SK-MEL-5 (cell line): Measurements from ENCODE around the gene SAMD5. TPM values are rescaled to one million over a fixed set of nuclear protein-coding genes. Genes with fewer than 3 reads are reported as not detected.

ENCODE experiments used
- DNase-seq: peaks from one replicate; pipeline ENCODE4 v3.0.0-alpha.2; 2016; ENCODE audit warnings: low read depth, low spot score
- in situ Hi-C: cut with HindIII; loops from 2 replicates; pipeline ENCODE4 v1.10.0; 2016; ENCODE audit warnings: low sequenced_read_pairs, high pct_unique_total_duplicates, low pct_unique_long_range_greater_than_20kb
- total RNA-seq: library from RNA; depleted of rRNA; stranded (reverse); fragments of >200 nt; shearing (Covaris generic); gene quantifications from 2 replicates; pipeline ENCODE4 v1.2.3, GENCODE V29; 2014

SAMD5 gene
- total RNA-seq, 1 experiment from 2014 or later = 1.8 TPM

DNA sequence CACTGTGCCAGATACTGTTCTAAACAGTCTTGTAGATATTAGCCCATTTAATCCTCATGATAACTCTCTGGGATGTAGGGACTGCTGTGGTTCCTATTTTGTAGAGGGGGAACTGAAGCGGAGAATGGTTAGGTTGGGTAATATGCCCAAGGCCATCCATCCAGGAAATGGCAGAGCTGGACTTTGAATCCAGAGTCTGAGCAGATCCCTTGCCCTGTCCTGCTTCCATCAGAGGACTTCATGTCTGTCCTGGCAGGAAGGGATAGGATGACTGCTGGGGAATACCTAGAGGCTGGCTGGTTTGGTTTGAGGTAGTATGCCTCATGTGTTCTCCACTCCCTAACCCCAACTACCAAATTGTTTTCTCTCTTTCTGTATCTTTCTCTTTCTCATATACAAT, 44.6 kb downstream of the SAMD5 start:
- in situ Hi-C loops = no loop called here
- DNase-seq = no peak

DNA sequence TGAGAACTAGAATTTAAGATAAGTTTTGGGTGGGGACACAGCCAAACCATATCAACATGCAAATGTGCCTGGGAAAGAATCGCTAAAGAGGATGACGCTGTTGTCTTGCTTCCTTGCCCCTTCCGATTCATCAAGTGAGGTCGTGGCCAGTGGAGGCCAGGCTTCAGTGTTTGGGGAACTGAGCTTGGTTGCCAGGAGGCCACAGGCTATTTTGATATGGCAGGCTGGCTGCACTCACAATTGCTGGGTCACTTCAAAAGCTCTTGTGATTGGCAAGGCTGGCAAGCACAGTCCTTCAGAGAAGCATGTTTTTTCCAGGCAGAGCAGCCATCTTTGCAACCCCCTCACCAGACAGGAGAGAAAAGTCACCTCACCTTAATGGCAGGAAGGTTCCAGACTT, 45.8 kb downstream of the SAMD5 start:
- in situ Hi-C loops = no loop called here
- DNase-seq = no peak

DNA sequence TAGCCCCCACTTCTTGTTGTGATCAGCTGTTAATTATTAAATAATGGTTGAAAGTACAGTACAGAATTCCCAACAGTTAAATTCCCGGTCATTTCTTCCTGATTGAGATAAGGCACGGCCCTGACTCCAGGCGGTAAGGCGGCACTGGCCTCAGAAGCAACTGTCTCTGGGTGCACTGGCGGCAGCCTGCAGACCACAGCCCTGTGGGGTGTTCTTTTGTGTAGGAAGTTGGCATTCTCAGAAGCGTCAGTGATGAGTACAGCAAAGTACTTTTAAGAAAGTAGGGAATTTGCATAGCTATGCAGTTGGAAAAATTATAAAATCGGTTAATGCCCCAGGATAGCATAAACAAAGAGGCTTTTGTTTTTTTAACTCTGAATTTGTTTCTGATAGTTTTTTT, 50.5 kb downstream of the SAMD5 start:
- peak; percentile 50 for DNase-seq
- in situ Hi-C loops = no loop called here

DNA sequence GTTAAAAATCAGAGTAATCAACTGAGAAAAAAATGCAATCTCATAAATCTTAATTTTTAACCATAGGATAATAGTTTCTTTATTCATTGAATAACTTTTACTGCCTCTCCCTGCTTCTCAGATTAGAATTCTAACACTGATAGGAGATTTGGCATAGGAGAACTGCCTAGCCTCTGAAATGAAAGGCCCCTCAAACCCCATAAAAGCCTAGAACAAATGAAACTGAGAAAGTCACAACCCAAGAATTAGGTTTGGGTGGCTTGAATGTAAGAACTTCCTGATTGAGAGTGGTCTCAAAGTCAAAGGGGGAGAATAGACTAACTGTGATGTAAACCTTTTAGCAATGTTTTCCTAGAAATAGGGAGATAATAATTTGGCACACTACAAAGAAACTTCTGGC, 52.2 kb downstream of the SAMD5 start:
- no peak for DNase-seq
- in situ Hi-C loops = no loop called here

DNA sequence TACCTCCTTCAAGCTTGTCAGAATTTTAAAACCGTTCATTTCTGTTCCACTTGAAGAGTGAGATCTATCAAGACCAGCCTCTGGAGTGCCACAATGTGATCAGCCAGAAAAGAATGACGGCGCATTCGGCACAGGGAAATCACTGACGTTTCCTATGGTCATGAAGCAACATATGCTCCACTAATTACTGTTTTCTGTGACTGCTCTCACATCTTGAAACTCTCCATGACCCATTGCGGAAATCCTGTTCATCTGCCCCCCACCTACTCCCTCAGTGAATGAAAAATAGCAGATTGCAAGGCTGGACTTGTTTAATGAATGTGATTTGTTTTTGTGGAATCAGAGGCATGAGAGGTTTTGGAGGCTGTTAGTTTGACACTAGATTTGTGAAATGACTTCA, 53.2 kb downstream of the SAMD5 start:
- in situ Hi-C loops = no loop called here
- no peak for DNase-seq

DNA sequence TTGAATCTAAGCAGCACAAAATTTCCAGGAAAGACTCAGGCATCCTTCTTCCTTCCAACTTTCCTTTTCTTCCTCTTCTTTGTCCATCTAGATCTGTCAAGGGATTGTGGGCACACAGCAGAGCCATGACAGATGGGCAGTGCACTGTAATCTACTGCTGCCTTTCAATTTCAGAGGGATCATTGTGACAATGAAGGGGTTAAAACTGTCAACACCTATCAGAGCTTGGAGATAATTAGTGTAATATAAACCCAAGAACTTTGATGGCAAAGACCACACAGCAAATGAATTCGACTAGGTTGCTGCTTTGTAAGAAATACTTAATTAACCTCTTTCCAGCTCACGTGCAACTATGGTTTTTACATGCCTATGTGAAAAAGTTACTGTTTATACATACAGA, 55.0 kb downstream of the SAMD5 start:
- in situ Hi-C loops = no loop called here

DNA sequence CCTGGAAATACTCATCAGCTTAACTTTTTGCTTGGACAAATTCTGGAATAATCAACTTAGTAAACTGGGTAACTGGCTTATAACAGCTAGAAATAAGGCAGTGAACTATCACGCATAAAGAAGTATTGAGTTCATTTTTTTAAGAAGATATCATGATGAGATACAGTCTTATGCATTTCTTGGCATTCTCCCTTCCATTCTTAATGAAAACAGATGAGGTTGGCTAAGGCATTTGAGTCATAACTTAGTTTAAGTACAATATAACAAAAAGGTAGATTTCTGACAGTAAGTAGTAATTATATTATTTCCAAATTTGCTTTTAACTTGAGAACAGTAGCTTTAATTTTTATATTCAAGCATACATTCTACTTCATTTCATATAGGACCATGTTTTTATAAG, 56.1 kb downstream of the SAMD5 start:
- DNase-seq = no peak
- in situ Hi-C loops = no loop called here

More for the DNA sequence above, 55.0 kb downstream of the SAMD5 start:
- no peak for DNase-seq

DNA sequence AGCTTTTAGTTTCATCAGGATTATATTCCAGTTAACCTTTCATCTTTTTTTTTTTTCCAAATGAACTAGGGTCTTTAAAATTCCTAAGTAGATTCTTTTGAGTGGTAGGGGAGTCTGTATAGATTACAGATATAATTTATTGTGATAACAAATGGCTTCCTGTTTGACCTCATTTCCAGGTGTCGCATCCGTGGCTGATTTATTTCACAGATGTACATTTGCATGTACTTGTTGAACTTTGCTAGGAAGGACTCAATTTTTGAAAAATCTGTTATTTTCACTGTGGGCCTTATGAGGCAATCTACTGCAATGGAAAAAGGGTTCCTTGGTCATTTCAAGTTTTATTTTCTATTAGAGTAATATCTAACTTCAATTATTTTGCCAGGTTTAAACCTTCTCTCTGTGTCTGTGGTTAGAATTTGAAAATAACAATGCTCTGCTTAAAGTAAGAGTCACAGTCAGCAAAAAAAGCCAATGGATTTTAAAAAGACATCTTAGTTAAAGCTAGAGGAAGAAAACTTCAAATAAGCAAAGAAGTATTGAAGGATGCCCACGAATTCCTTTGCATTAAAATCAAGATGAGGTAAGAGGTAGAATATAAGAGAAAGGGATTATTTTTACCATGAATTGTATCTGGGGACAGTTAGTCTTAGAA, 57.9 kb downstream of the SAMD5 start:
- in situ Hi-C loops = no loop called here
- no peak for DNase-seq

DNA sequence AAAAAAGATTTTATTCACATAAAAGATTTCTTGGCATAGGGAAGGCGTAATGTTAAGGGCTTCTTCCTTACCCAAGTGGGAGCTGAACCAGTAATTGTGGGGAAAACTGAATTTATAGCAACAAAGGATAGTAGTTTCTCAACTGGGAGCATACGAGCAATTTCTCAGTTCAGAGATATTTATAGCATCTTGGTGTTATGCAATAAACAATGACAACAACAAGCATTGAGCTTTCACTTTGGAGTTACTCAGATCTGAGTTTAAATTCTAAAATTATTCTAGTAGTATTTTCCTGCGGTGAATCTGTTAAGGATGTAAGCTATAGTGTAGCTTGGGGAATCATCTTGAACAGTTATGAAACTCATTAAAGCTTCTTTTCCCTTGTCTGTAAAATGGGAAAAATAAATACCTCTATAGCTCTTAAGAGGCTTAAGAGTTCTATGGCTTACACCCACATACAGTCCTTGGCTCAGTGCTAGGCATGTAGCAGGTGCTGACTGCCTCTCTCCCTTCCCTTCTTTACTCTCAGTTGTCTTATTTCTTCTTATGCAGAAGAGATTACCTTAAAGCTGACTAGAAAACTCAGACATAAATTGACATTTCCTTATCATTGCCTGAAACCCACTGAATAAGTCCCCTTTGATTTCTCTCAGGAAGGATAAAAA, 58.8 kb downstream of the SAMD5 start:
- in situ Hi-C loops = no loop called here
- no peak for DNase-seq

DNA sequence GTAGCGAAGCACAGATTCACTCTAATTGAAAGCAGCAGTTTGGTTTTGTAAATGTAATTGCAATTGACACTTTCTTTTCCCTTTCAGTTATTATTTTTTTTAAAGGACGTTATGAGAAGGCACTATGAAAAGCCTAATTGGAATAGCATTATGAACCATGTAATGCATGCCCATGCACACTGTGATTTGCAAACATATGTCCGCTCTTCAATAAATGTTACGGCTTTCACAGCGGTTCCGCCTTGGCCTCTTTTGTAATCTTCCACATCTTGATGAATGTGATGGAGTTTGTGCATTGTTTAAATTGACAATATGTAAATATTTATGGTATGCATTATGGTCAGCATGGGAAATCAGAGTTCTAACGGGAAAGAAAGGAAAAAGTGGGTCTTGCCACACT, 61.3 kb downstream of the SAMD5 start:
- in situ Hi-C loops = no loop called here
- DNase-seq = no peak

DNA sequence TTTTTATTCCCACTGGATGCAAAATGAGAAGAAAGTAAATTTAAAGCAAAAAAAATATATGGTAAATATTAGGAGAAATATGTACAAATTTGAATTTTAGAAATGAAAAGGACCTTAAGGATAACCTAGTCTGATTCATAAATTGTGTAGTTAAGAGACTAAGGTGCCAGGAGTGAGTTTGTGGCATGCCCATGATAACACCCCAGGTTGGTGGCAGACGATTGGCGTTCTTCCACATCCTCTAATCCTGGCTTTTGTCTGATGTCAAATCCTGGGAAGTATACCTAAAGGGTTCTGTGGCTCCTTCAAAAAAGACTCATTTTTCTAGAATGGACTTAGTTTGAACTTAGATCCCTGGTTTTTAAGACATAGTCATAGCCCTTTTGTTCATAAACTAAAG, 62.2 kb downstream of the SAMD5 start:
- no peak for DNase-seq
- in situ Hi-C loops = no loop called here

DNA sequence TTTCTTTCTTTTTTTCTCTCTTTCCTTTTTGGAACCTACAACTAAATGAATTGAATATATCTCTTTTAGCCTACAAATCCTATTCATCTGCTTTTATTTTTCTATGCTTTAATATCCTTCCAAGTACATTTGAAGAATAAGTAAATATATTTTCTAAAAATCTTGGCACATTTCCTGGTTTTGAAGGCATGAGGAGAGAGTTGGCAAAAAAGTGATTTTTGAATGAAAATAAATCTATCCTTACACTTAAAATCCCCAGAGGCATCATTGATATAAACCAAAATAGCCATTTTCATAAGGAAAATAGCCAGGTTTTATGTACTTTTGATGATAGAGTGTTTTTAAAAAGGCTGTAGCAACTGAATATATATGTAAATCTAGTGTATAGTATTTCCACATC, 69.0 kb downstream of the SAMD5 start:
- in situ Hi-C loops = no loop called here
- no peak for DNase-seq

DNA sequence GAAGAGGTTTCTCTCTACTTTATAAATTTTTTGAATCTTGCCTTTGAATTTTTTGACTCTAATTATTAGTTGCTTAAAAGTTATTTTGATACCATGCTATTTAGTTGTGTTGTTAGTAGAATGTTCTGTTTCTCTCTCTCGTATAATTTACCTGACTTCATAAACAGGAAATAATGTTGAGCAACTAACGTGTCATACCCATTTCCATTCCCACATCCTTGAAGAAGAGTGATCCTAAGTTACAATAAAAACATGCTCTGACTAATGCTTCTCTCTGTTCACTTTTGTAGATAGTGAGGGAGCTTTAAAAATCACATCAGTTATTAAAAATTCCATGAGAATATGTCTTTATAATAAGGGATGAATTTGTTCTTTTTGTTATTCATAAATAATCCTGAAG, 69.7 kb downstream of the SAMD5 start:
- no peak for DNase-seq

DNA sequence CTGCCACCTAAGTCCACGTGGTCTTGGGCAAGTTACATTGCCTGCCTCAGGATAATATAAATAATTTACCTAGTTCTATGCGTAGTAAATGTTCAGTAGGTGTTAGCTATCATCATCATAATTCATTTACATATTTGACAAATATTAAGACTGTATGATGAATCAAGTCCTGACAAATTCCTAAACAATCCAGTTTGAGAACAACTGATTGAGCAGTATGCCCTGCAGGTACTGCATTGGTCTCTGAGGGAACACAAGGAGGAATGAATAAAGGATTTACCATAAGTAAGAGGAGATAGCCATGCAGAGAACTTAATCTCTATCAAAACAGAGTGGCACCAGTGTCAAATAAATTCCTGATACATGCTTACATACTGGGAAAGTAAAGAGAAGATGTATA, 70.4 kb downstream of the SAMD5 start:
- in situ Hi-C loops = no loop called here
- DNase-seq = no peak

More for the DNA sequence above, 69.7 kb downstream of the SAMD5 start:
- in situ Hi-C loops = no loop called here

DNA sequence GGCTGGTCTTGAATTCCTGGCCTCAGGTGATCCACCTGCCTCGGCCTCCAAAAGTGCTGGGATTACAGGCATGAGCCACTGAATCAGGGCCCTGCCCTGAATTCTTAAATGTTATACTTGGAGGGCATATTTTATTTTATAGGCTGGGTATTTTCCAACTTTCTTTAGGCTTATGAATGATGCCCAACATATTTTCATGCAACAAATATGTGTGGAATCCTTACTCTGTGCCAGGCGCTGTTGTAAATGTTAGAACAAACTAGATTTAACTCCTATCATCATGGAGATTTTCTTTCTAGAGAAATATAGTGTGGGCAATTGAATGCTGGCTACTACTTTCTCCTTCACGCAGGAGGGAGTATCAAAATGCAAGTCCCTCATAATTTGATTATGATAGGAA, 71.2 kb downstream of the SAMD5 start:
- in situ Hi-C loops = no loop called here
- DNase-seq = no peak

DNA sequence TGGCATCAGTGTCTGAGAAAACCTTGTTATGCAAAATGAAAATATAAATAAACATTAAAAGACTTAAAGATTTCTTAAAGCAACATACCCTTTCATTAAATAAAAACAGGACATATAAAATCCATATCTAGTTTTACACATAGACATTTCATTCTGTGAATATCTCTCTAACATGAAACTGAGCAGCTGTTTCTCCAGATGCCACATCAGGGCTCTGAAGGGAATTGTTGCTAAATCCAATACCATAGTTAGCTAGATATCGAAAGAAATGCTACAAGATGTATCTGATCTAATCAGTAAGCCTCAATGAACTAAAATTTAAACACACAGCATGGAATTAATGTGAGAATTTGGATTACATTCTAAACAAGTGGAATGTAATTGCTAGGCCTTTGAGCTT, 74.5 kb downstream of the SAMD5 start:
- no peak for DNase-seq
- in situ Hi-C loops = no loop called here

DNA sequence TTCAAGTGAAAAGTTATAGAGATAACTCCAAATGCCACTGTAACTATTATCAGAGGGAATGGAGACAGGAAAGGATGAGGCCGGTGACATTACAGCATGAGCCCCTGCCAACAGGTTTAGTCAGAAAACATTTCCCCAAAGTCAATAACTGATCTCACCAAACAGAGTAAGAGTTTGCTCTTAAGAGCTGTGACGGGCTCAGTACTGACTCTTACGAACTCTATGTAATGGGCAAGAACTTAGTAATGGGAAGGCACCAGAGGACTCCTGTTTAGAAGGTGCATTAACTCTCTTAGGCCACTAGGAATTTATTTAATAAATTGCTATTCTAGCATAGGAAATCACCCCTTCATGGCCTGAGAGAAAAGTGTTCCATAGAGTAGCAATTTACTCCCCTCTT, 76.8 kb downstream of the SAMD5 start:
- in situ Hi-C loops = no loop called here
- no peak for DNase-seq

DNA sequence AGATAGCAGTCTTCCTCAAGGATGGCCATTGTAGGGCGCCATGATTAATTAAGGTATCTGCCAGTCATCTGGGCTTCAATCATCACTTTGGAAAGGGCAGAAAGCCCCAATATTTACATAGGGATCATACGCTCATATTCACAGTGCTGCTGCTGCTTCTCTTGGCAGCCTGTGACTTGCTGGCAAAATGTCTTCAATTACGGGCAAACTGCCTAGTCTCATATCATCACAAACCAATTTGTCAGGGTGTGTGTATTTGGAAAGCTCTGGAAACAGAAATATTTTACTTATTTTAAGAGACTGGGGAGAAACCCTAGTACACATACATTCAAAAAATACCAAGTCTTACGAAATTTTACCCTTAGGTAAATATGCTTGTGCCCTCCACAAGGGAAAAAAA, 77.6 kb downstream of the SAMD5 start:
- in situ Hi-C loops = no loop called here
- no peak for DNase-seq

DNA sequence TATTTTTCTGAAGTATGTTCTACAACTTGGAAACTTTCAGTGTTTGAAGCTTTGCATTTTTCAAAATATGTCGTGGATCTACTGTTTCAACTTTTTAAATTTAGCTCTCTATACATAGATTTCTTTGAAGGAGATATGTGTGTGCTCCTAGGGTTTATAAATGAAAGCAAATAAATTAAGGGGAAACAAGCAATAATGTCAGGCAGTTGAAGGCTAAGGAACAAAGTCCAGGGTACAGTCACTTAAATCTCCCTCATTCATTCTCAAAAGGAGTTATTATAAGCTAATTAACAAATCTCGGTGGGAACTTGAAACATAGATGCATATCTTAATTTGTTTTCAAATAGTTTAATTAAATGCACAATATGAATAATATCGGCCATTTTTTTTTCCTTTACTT, 79.4 kb downstream of the SAMD5 start:
- in situ Hi-C loops = no loop called here
- DNase-seq = no peak

DNA sequence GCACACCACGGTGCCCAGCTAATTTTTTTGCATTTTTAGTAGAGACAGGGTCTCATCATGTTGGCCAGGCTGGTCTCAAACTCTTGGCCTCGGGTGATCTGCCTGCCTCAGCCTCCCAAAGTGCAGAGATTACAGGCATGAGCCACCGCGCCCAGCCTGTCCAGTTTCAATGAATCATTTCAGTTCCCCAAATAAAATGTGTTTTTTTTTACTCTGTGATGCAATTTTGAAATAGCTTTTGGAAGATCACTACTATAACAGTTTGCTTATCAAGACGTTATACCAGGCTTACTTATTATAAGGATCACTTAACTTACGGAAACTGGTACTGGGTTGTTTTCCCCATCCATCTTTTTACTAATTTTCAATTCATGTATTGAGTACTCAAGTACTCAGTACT, 80.0 kb downstream of the SAMD5 start:
- in situ Hi-C loops = no loop called here
- no peak for DNase-seq
